NCI-H1694 (cell line): ENCODE results near the gene ZNF555.

Experiments
- DNase-seq: peaks from one replicate; lab custom pipeline; 2025; lab: John Stamatoyannopoulos, UW

ZNF555 gene

GRCh38 chr19:2824129-2824528 lies 17.1 kb upstream of the ZNF555 start:
- DNase-seq: no peak

DNA sequence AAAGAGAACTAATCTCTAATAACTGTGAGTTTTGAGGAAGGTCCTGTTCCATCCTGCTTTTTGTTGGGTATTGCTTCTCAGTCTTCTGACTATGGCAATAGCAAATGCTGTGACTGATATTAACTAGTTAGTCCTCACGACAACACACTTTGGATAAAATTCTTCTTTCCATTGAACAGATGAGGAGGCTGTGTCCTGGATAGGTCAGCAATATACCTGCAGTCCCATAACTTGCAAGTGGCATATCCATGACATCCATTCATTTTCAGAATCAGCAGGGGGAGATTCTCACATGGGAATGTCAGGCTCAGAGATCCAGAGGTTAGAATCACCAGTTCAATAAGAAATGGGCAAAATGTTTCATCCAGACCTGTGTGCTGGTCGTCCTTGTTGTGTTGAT lies 14.3 kb upstream of the ZNF555 start:
- DNase-seq: no peak

GRCh38 chr19:2827840-2828489 lies 13.3 kb upstream of the ZNF555 start:
- DNase-seq: no peak

GRCh38 chr19:2834294-2834871 lies 6.9 kb upstream of the ZNF555 start:
- DNase-seq: no peak

DNA sequence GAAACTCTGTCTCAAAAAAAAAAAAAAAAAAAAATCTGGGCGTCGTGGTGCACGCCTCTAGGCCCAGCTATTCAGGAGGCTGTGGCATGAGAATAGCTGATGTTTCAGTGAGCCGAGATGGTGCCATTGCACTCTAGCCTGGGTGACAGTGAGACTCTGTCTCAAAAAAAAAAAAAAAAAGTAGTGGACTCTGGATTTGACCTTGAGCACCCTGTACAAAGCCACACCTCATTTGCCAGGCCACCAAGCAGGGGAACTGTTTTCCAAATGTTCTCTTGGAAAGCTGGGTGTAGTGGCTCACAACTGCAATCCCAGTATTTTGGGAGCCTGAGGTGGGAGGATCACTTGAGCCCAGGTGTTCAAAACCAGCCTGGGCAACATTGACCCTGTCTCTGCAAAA lies 3.8 kb upstream of the ZNF555 start:
- no peak for DNase-seq

GRCh38 chr19:2841855-2842574 lies 740 bp downstream of the ZNF555 start:
- no peak for DNase-seq

- DNase-seq: no peak
Observed at GRCh38 chr19:2845107-2845506, 3.8 kb downstream of the ZNF555 start.

DNA sequence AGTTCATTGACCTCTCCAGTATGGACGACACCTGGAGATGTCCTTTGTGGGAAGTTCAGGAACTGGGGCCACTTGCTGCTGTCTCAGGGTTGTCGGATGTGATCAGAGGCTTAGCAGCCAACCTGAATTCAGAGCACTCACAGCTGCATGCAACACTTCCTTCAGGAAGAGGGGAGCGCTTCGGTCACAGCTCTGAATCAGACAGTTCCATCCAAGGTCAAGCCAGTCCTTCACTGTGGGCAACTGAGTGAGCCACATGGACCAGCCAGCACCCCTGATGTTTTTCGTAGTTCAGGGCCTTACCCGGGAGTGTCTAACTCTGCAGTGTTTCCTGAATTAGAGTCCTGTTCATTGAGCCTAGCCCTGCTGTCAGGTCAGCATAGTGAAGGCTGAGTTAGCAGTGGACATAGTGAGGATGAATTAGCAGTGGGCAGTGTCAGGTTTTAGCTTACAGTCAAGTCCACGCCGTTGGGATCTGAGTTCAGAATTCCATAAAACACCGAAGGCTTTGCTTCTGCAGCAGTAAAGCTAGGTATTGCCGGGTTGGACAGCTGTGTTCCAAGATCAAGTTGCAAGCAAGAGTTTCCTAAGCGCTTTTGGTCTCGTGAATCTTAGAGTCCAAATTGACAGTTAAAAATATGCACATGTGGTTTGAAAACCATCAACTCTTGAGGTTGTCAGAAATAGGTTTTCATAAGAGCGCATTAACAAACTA lies 5.1 kb downstream of the ZNF555 start:
- DNase-seq: no peak

- DNase-seq: no peak
Observed at GRCh38 chr19:2847507-2847906, 6.2 kb downstream of the ZNF555 start.

DNA sequence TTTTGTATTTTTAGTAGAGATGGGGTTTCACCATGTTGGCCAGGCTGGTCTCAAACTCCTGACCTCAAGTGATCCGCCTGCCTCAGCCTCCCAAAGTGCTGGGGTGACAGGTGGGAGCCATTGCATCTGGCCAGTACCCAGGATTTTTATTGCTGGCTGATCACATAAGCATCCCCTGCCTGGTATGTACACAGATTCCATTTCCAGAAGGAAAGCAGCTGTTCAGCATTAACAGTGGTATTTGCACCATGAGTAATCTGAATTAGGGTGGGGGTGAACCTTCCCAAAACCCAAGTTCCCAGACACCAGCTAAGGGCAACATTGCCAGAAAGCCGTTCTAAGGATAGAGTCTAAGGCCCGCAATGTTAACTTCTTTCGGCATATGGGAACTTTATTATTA lies 7.3 kb downstream of the ZNF555 start:
- no peak for DNase-seq

DNA sequence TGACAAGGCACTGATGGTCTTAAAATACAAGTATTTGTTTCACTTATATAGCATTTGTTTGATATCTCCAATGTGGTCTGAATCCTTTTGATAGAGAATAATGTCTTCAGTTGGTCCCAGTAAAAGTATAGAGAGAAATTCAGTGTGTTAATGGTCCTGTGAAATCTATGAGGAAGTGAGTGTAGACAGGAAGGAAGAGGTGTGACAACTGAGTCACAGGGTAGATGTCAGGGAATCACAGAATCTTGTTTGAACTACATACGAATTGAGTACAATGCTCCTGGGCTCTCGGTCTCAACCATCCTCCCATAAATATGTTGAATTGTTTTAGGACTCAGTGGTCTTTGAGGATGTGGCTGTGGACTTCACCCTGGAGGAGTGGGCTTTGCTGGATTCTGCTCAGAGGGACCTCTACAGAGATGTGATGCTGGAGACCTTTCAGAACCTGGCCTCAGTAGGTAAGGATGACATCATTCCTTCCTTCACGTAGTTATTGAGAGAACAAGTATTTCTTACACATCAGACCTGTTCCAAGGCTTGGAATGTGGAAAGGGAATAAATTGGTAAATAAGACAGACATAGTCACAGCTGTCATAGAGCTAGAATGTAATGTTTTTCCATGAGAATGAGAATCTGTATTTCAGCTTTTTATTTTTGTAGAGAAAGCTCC lies 9.1 kb downstream of the ZNF555 start:
- DNase-seq: no peak

DNA sequence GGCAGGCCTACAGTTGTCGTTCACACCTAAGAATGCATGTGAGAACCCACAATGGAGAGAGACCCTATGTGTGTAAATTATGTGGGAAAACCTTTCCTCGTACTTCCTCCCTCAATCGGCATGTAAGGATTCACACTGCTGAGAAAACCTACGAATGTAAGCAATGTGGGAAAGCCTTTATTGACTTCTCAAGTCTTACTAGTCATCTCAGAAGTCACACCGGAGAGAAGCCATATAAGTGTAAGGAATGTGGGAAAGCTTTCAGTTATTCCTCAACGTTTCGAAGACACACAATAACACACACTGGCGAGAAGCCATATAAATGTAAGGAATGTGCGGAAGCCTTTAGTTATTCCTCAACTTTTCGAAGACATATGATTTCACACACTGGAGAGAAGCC lies 11.3 kb downstream of the ZNF555 start:
- no peak for DNase-seq

- no peak for DNase-seq
Observed at GRCh38 chr19:2853015-2853606, 11.8 kb downstream of the ZNF555 start.

GRCh38 chr19:2854849-2855248 lies 13.6 kb downstream of the ZNF555 start:
- DNase-seq: no peak

GRCh38 chr19:2856457-2857050 lies 15.3 kb downstream of the ZNF555 start:
- DNase-seq: no peak

- DNase-seq: no peak
Observed at GRCh38 chr19:2858864-2859263, 17.6 kb downstream of the ZNF555 start.

- DNase-seq: no peak
Observed at GRCh38 chr19:2863816-2864215, 22.5 kb downstream of the ZNF555 start.

GRCh38 chr19:2865334-2866100 lies 24.2 kb downstream of the ZNF555 start:
- DNase-seq: no peak

- DNase-seq: no peak
Observed at GRCh38 chr19:2866495-2867024, 25.3 kb downstream of the ZNF555 start.
